Keratinocyte (primary cell): Measurements from ENCODE around the gene MVP. TPM values are rescaled to one million over a fixed set of nuclear protein-coding genes. Genes with fewer than 3 reads are reported as not detected.
"Not testable (repeated sequence)": the region's sequence is repeated elsewhere in the genome, so short reads cannot be mapped to it uniquely, and the experiment has no call there.

Experiments used
- DNase-seq: peaks from one replicate; pipeline ENCODE4 v3.0.0-alpha.2; 2011; ENCODE audit warnings: low read depth, missing footprints, low spot score
- FAIRE-seq: peaks from 2 replicates; lab custom pipeline; 2011; peaks lifted over from hg19 to GRCh38; lab: Jason Lieb, UNC
- H2AFZ ChIP-seq: 2 replicates; pipeline ENCODE4 v1.6.0; 2012; ENCODE audit warnings: low read length, control low read depth, inconsistent platforms; ENCODE audit not compliant: control insufficient read depth
- H3K27ac ChIP-seq: 2 replicates; pipeline ENCODE4 v1.5.1; 2011; ENCODE audit warnings: low read length; ENCODE audit not compliant: control insufficient read depth, insufficient read depth
- H3K27me3 ChIP-seq: 3 replicates; pipeline ENCODE4 v1.6.0; 2011; ENCODE audit warnings: low read length; ENCODE audit not compliant: control insufficient read depth, insufficient read depth; ENCODE audit errors: extremely low read depth
- H3K36me3 ChIP-seq, 2 experiments: 2 replicates in 1 of 2; 3 replicates in 1 of 2; pipeline ENCODE4 v1.5.1; 2011; ENCODE audit warnings: low read length in 2 of 2, mild to moderate bottlenecking in 1 of 2; ENCODE audit not compliant: control insufficient read depth in 2 of 2, insufficient read depth in 2 of 2; ENCODE audit errors: extremely low read depth in 1 of 2
- H3K4me1 ChIP-seq: 3 replicates; pipeline ENCODE4 v1.5.1; 2011; ENCODE audit warnings: low read length; ENCODE audit not compliant: control insufficient read depth, insufficient read depth; ENCODE audit errors: extremely low read depth
- H3K4me2 ChIP-seq: 3 replicates; pipeline ENCODE4 v1.6.0; 2011; ENCODE audit warnings: low read depth, low read length; ENCODE audit not compliant: control insufficient read depth, insufficient read depth; ENCODE audit errors: extremely low read depth
- H3K4me3 ChIP-seq, 3 experiments: fragments of 200-600 bp in 1 of 3; sonication (generic) in 1 of 3; 2 replicates in 2 of 3; 3 replicates in 1 of 3; pipeline ENCODE4 v1.5.1; 2011 to 2016; ENCODE audit warnings: low read length in 3 of 3, mild to moderate bottlenecking in 3 of 3, control low read depth in 2 of 3, inconsistent platforms in 1 of 3, low read depth in 1 of 3, mixed read lengths in 1 of 3, mixed run types in 1 of 3, moderate library complexity in 1 of 3; ENCODE audit not compliant: control insufficient read depth in 2 of 3, insufficient read depth in 2 of 3; ENCODE audit errors: extremely low read depth in 1 of 3
- H3K79me2 ChIP-seq: 2 replicates; pipeline ENCODE4 v1.6.0; 2012; ENCODE audit warnings: low read length; ENCODE audit not compliant: control insufficient read depth, insufficient read depth
- H3K9ac ChIP-seq: 3 replicates; pipeline ENCODE4 v1.6.0; 2011; ENCODE audit warnings: low read length; ENCODE audit not compliant: control insufficient read depth, insufficient read depth; ENCODE audit errors: extremely low read depth
- H3K9me1 ChIP-seq: 3 replicates; pipeline ENCODE4 v1.6.0; 2011; ENCODE audit warnings: low read length; ENCODE audit not compliant: control insufficient read depth, insufficient read depth; ENCODE audit errors: extremely low read depth
- H3K9me3 ChIP-seq: 2 replicates; pipeline ENCODE4 v1.5.1; 2012; ENCODE audit warnings: low read depth, low read length; ENCODE audit not compliant: control insufficient read depth
- H4K20me1 ChIP-seq: 3 replicates; pipeline ENCODE4 v1.6.0; 2011; ENCODE audit warnings: low read length; ENCODE audit not compliant: control insufficient read depth, insufficient read depth; ENCODE audit errors: extremely low read depth
- CTCF ChIP-seq, 3 experiments: IDR thresholded peaks in 1 of 3; conservative IDR thresholded peaks in 1 of 3; optimal IDR thresholded peaks in 1 of 3; 2 replicates in 2 of 3; 3 replicates in 1 of 3; pipeline versions ENCODE3 to v1.5.1; 2011; ENCODE audit warnings: low read length in 3 of 3, mild to moderate bottlenecking in 3 of 3, moderate library complexity in 2 of 3, control low read depth in 1 of 3, inconsistent platforms in 1 of 3; ENCODE audit not compliant: insufficient read depth in 2 of 3; ENCODE audit errors: extremely low read depth in 1 of 3
- EZH2 ChIP-seq: IDR thresholded peaks from one replicate; pipeline ENCODE4 v1.6.1; 2012; ENCODE audit warnings: inconsistent platforms, mild to moderate bottlenecking, low read length, moderate library complexity
- dilution Hi-C: fragments of 300-500 bp; cut with MboI; formaldehyde crosslinking; loops from one replicate; pipeline ENCODE4 v1.7.0; 2020; ENCODE audit warnings: low sequenced_read_pairs; ENCODE audit not compliant: extremely low pct_ligation_motif_present
- polyA plus RNA-seq, 5 experiments: library from polyadenylated mRNA; depleted of rRNA in 3 of 5; stranded (reverse) in 3 of 5; stranded (forward) in 1 of 5; unstranded in 1 of 5; fragments of >200 nt; gene quantifications; 1 replicate in 1 of 5; 2 replicates in 3 of 5; 3 replicates in 1 of 5; pipeline versions ENCODE4 v1.2.1 to v1.2.3, GENCODE V29; 2011 to 2012; ENCODE audit warnings: missing spikeins in 2 of 5, low read depth in 1 of 5, low replicate concordance in 1 of 5

Gene MVP
- polyA plus RNA-seq, 1 donor (not counting 4 experiments of a cell fraction or from before 2014, with no cell fraction given): 148 TPM

DNA sequence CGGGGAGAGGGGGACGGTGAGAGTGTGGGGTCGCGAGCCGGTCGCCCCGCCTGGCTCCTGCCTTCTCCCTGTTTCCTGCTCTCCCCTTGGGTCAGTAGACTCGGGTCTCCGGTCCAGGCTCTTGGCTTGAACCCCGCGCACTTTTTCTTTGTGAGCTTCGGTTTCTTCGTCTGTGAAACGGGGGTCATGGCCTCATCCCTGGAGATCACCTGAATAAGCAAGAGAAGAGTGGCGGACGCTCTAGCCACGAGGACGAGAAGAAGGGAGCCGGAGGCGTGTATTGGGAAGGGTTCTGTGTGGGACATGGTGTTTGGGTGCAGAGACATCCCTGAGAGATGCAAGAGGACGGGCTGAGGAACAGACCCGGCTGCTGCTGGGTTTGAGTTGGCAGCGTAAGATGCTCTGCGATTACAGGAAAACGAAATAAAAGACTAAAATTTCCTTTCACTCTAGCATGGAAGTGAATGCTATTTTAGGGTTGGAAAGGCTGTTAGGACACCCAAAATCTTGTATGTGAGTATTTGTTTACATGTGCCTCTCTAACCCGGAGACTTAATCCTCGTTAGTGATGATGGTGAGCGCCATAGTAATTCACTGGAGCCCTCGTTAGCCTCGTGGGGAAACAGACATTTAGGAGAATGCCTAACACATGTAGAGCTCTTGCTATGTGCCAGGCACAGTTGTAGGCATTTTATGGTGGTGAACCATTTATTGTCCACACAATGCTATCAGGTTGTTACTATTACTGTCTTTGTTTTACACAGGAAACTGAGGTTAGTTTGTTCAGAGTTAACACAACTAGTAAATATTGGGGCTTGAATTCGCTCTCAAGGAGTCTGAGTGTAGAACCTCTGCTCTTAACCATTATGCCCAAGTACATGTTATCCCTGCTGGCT, 29.1 kb upstream of the MVP start:
- no peaks in the 10 kb centered on the region for H3K27me3 ChIP-seq
- no peak for DNase-seq
- dilution Hi-C loops: no loop called here
- H3K9me3 ChIP-seq: no peaks in the 10 kb centered on the region
- peaks cover 53% of the 10 kb centered on the region for H3K79me2 ChIP-seq
- TF ChIP-seq EZH2 (no peak), CTCF (optimal IDR thresholded peaks at IDR 0.05 in 1 of 3, IDR thresholded peaks at IDR 0.05 in 1 of 3, conservative IDR thresholded peaks at IDR 0.05 in 1 of 3; ENCODE audit: extremely low read depth in 1 of 3, insufficient read depth in 2 of 3, low read length in 3 of 3) (no peak)
- H3K9ac ChIP-seq: peak overlapping the region; percentile 91
- H4K20me1 ChIP-seq: no peaks in the 10 kb centered on the region
- H2AFZ ChIP-seq: peak overlapping the region; percentile 96
- peaks cover 0 to 2% of the 10 kb centered on the region in 2 experiments for H3K36me3 ChIP-seq
- no peaks in the 10 kb centered on the region for H3K9me1 ChIP-seq
- peak overlapping the region; percentile 72 to 91 (median 89) for H3K4me3 ChIP-seq
- peak overlapping the region; percentile 90 for H3K4me2 ChIP-seq
- FAIRE-seq: no peak
- H3K27ac ChIP-seq: peak overlapping the region; percentile 79
- H3K4me1 ChIP-seq: peaks cover 21% of the 10 kb centered on the region

GRCh38 chr16:29791845-29792807, 28.1 kb upstream of the MVP start:
- Histone ChIP-seq H3K36me3 (peaks cover 1 to 9% of the 10 kb centered on the region in 2 experiments), H3K9me3 (no peaks in the 10 kb centered on the region), H3K79me2 (peaks cover 58% of the 10 kb centered on the region), H3K27ac (peak overlapping the region; percentile 79), H3K4me1 (peaks cover 21% of the 10 kb centered on the region), H3K9me1 (no peaks in the 10 kb centered on the region), H3K9ac (peak overlapping the region; percentile 91), H4K20me1 (no peaks in the 10 kb centered on the region), H3K4me2 (peak overlapping the region; percentile 90), H3K27me3 (no peaks in the 10 kb centered on the region), H2AFZ (peak overlapping the region; percentile 96), H3K4me3 (peak overlapping the region; percentile 72 to 91 (median 89))
- FAIRE-seq (no peak), DNase-seq (no peak)
- no peak for TF ChIP-seq EZH2
- TF ChIP-seq CTCF (optimal IDR thresholded peaks at IDR 0.05 in 1 of 3, IDR thresholded peaks at IDR 0.05 in 1 of 3, conservative IDR thresholded peaks at IDR 0.05 in 1 of 3; ENCODE audit: extremely low read depth in 1 of 3, insufficient read depth in 2 of 3, low read length in 3 of 3): no peak
- dilution Hi-C loops: no loop called here

GRCh38 chr16:29793153-29793552, 27.1 kb upstream of the MVP start:
- H3K9me3 ChIP-seq, H3K27ac ChIP-seq, DNase-seq, H3K27me3 ChIP-seq, H3K4me2 ChIP-seq, dilution Hi-C loops, H3K9ac ChIP-seq, H4K20me1 ChIP-seq, H2AFZ ChIP-seq, FAIRE-seq, H3K9me1 ChIP-seq, H3K4me3 ChIP-seq: not testable (repeated sequence)
- Histone ChIP-seq H3K79me2 (peaks cover 58% of the 10 kb centered on the region), H3K4me1 (peaks cover 21% of the 10 kb centered on the region), H3K36me3 (peaks cover 2 to 13% of the 10 kb centered on the region in 2 experiments)
